A549 (cell line): ENCODE measurements around the gene SPTBN4.

Experiments
- BHLHE40 ChIP-seq: IDR thresholded peaks from 2 replicates; pipeline ENCODE4 v1.6.1; 2012; ENCODE audit warnings: low read depth, low read length, inconsistent platforms
- POLR2A ChIP-seq: IDR thresholded peaks from 2 replicates; pipeline ENCODE4 v1.6.1; 2012; ENCODE audit warnings: mild to moderate bottlenecking, low read length

DNA sequence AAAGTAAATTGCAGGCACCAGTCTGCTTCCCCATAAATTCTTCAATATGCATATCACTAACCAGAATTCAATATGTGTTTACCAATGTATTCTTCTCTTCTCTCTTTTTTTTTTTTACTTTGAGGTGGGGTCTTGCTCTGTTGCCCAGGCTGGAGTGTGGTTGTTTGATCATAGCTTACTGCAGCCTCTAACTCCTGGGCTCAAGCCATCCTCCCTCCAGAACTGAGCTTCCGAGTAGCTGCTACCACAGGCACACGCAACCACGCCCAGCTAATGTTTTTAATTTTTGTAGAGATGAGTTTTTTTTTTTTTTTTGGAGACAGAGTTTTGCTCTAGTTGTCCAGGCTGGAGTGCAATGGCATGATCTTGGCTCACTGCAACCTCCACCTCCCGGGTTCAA lies 151.2 kb downstream of the SPTBN4 start:
- TF ChIP-seq BHLHE40 (no peak), POLR2A (no peak)
